K562 (cell line): ENCODE results near the gene TRIM2.

Experiments
- CCAR2 ChIP-seq: fragments of 200-400 bp; formaldehyde crosslinking; IDR thresholded peaks from 2 replicates; pipeline ENCODE4 v1.6.1; 2017; ENCODE audit warnings: mild to moderate bottlenecking, low read depth, low read length
- CHD7 ChIP-seq: fragments of 200-600 bp; sonication (generic); IDR thresholded peaks from one replicate; pipeline ENCODE4 v1.6.1; 2012; ENCODE audit warnings: mild to moderate bottlenecking, low read depth, low read length, inconsistent platforms
- EP400 ChIP-seq: fragments of 450-650 bp; IDR thresholded peaks from 2 replicates; pipeline ENCODE4 v1.6.1; 2017; ENCODE audit warnings: antibody characterized with exemption, mild to moderate bottlenecking, moderate library complexity
- POLR2A ChIP-seq: fragments of 450-650 bp; conservative IDR thresholded peaks from 2 replicates; pipeline ENCODE4 v1.6.1; 2016
- POLR2AphosphoS5 ChIP-seq: IDR thresholded peaks from 2 replicates; pipeline ENCODE4 v1.6.1; 2011; ENCODE audit warnings: mild to moderate bottlenecking, low read depth, low read length, moderate library complexity; ENCODE audit not compliant: control insufficient read depth, insufficient read depth
- SMARCC2 ChIP-seq: fragments of 450-650 bp; IDR thresholded peaks from 2 replicates; pipeline ENCODE4 v1.6.1; 2017; ENCODE audit warnings: antibody characterized with exemption, moderate library complexity, mild to moderate bottlenecking, low read depth
- ZFP36 ChIP-seq: fragments of 150-350 bp; IDR thresholded peaks from 2 replicates; pipeline ENCODE4 v1.6.1; 2018; ENCODE audit warnings: low read length, low read depth; ENCODE audit not compliant: partially characterized antibody
- TF ChIP-seq, protein P1 (sequence below): fragments of 250-450 bp; sonication (Bioruptor Pico); IDR thresholded peaks from 2 replicates; pipeline ENCODE4 v1.8.0; 2021; ENCODE audit warnings: moderate library complexity, mild to moderate bottlenecking, inconsistent platforms

DNA sequence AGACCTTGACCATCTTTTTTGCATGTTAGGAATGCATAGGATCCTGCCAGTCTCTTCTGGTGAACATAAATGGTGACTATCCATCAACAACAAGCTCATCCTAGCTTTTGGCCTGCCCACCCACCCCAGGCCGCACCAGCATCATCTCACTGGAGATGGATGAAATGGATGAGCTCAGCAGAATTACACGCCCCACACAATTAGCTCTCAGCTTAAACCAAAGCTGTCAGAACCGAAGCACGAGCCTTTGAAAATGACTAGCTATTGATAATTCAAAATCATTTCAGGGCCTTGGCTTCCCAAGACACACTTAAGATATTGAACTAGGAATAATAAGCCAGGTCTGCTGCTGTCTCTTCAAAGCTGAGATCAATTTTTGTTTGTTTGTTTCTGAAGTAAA is 77.8 kb downstream of the TRIM2 start:
- no peak for TF ChIP-seq SMARCC2
- no peak for TF ChIP-seq POLR2AphosphoS5
- TF ChIP-seq POLR2A, result no peak
- TF ChIP-seq, protein P1, sequence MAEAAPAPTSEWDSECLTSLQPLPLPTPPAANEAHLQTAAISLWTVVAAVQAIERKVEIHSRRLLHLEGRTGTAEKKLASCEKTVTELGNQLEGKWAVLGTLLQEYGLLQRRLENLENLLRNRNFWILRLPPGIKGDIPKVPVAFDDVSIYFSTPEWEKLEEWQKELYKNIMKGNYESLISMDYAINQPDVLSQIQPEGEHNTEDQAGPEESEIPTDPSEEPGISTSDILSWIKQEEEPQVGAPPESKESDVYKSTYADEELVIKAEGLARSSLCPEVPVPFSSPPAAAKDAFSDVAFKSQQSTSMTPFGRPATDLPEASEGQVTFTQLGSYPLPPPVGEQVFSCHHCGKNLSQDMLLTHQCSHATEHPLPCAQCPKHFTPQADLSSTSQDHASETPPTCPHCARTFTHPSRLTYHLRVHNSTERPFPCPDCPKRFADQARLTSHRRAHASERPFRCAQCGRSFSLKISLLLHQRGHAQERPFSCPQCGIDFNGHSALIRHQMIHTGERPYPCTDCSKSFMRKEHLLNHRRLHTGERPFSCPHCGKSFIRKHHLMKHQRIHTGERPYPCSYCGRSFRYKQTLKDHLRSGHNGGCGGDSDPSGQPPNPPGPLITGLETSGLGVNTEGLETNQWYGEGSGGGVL (CRISPR knock-in tag), result no peak
- no peak for TF ChIP-seq CHD7
- TF ChIP-seq CCAR2, result no peak
- no peak for TF ChIP-seq ZFP36
- TF ChIP-seq EP400, result no peak
